G401 (cell line): ENCODE results near the gene POLR2F. TPM values are rescaled to one million over a fixed set of nuclear protein-coding genes. Genes with fewer than 3 reads are reported as not detected.
"Not testable (repeated sequence)": the region's sequence is repeated elsewhere in the genome, so short reads cannot be mapped to it uniquely, and the experiment has no call there.

Experiments used
- DNase-seq: peaks from one replicate; pipeline ENCODE4 v3.0.0-alpha.2; 2015; ENCODE audit warnings: low spot score
- in situ Hi-C: cut with HindIII; loops from 2 replicates; pipeline ENCODE4 v1.10.0; 2016; ENCODE audit warnings: low sequenced_read_pairs, mixed read lengths
- total RNA-seq: library from RNA; depleted of rRNA; stranded (reverse); fragments of >200 nt; shearing (Covaris generic); gene quantifications from 2 replicates; pipeline ENCODE4 v1.2.3, GENCODE V29; 2014

The POLR2F gene
- total RNA-seq, 1 experiment from 2014 or later: 225 TPM

DNA sequence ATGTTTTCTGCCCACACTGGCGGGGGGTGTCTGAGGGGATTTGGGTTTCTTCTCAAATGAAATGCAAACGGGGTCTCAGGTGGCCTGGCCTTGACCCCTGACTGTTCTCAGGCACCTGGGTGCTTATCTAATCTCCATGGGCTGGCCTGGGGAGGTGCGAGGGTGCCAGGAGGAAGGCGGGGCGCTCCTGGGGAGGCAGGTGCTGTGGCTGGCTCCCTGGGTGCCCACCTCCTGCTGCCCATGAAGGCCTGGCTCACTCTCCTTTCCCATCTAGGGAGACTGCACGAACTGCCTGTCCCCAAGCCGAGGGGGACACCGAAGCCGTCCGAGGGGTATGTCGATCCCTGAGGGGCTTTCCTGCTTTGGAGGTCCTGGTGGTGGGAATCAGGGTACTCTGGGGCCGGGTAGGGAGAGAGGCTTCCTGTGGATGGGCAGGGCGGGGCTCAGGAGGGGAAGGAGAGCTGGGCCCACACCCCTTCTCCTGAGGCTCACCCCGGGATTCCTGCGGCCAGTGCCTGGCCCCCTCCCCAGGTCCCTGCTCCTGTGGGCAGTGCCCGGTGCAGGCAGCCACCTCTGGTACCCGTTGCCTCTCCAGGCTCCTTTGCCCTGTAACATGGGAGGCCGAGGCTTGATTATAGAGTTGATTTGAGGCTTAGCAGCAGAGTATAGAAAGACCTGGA lies 29.0 kb upstream of the POLR2F start:
- in situ Hi-C loops: no loop called here
- no peak for DNase-seq

DNA sequence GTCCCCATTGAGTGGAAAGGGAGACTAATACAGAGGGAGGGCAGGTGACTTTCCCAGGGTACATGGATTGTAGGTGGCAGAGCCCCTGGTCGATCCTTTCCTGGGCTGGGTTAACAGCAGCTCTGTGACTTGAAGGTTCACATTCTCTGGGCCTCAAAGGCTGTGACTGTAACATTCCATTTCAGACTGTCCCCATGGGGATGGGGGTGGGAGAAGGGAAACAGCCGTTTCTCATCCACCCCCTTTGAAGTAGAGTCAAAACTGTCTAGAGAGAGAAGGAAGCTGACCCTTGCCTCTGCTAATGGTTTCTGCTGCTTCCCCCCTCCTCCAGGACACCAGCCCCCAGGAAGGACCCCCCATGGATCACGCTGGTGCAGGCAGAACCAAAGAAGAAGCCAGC lies 28.2 kb upstream of the POLR2F start:
- in situ Hi-C loops: no loop called here
- DNase-seq: no peak

DNA sequence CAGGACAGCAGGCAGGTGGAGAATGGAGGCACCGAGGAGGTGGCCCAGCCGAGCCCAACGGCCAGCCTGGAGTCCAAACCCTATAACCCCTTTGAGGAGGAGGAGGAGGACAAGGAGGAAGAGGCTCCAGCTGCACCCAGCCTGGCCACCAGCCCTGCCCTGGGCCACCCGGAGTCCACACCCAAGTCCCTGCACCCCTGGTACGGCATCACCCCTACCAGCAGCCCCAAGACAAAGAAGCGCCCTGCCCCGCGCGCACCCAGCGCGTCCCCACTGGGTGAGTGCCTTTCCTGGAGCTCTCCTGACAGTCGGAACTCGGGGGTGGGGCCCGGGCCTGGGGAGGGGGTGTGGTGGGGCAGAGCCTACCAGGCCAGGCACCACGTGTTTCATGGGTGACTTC lies 27.7 kb upstream of the POLR2F start:
- in situ Hi-C loops: no loop called here
- DNase-seq: no peak

DNA sequence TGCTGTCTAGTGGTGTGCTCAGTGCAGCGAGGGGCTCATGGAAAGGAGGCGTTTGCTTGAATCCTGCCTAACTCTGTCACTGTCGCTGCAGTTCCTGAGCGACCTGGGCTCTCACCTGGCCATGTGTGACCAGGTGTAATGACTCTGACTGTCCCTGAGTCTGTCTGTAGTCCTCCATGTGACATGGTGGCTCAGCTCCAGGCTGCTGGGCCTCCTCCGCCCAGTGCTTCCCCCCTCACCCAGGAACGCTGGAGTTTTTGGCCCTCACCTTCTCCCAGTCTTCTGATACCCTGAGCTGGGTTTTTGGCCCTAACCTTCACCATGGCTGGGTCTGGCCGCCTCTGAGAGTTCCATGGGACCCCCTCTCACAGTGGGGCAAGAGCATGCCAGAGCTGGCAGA lies 27.1 kb upstream of the POLR2F start:
- DNase-seq: no peak
- in situ Hi-C loops: no loop called here

DNA sequence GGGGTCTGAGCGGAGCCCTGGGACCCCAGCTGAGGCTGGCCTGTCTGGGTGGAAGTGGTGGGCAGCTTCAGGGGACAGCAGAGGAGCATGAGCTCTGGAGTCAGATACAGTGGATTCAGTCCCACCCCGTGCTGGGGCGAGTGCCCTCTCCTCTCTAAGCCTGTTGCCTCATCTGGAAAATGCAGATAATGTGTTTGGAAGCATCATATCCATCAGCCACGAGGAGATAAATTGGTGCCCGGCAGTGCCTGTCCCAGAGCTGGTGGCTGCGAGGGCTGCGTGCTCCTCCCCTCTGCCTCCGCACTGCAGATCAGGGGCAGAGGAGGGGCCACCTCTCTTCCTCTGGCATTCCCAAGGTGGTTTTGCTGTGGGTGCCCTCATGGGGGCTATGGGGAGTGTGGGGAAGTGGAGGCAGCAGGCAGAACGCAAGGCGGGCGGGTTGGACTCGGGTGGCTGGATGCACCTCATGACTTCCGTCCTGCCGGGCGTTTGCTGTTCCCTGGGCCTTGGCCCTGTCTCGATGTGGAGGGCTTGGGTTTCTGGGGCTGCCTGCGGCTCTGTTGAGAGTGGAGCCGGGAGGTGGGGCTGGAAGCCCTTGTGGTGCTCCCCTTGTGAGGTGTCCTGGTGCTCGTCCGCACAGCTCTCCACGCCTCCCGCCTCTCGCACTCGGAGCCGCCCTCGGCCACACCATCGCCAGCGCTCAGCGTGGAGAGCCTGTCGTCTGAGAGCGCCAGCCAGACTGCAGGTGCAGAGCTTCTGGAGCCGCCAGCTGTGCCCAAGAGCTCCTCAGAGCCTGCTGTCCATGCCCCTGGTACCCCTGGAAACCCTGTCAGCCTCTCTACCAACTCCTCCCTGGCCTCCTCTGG lies 26.5 kb upstream of the POLR2F start:
- no peak for DNase-seq
- in situ Hi-C loops: no loop called here

DNA sequence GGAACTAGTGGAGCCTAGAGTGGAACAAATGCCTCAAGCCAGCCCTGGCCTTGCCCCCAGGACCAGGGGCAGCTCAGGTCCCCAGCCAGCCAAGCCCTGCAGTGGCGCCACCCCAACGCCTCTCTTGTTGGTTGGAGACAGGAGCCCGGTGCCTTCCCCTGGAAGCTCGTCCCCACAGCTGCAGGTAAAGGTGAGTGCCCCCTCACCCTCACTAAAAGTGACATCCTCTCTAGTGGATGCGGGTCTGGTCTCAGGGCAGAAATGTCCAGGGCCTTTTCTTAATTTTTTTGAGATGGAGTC lies 25.9 kb upstream of the POLR2F start:
- DNase-seq: no peak
- in situ Hi-C loops: no loop called here

DNA sequence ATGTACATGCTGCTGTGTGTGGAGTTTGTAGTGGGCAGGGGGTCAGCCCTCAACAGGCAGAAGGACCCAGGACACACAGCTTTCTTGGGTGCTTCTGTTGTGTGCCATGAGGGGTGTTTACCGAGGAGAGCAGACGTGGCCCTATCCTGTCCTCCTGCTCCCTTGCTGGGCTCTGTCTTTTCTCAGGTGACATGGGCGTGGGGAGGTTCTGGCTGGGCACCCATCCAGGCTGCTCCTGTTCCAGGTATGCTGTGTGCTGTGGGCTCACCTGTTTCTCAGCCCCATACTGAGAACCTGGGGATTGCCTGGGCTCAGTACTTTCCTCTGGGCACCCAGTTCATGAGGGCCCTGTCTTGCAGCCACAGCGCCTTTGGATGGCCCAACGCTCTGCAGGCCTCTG lies 24.1 kb upstream of the POLR2F start:
- DNase-seq: no peak
- in situ Hi-C loops: no loop called here

DNA sequence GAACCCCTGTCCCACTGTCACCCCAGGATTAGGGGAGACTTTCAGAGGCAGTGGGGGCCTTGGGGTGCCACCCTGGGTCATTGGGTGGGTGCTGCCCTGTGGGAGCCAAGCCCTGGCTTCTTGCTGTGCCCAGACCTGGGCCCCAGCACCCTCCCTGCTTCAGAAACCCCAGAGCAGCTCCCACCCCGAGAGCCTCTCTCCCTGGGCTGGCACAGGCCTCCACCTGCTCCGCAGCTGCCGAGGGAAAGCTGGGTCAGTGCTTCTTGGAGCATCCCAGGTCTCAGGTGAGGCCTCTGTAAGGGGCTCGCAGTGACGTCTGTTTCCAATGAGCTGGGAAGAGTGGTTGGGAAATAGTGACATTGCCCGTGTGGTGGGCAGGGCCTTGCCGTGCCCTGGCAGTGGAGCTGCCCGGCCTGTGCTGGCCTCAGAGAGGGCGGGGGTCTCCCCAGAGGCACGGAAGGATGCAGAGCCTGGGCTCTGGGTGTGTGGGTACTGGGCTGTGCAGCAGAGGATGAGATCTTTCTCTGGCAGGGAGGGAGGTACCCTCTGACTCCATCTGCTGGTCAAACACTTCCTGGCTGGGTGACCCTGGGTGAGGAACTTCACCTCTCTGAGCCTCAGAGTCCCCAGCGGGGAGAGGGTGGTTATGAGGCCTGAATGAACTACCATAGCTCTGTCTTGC lies 23.1 kb upstream of the POLR2F start:
- peak; percentile 35 for DNase-seq
- in situ Hi-C loops: no loop called here

DNA sequence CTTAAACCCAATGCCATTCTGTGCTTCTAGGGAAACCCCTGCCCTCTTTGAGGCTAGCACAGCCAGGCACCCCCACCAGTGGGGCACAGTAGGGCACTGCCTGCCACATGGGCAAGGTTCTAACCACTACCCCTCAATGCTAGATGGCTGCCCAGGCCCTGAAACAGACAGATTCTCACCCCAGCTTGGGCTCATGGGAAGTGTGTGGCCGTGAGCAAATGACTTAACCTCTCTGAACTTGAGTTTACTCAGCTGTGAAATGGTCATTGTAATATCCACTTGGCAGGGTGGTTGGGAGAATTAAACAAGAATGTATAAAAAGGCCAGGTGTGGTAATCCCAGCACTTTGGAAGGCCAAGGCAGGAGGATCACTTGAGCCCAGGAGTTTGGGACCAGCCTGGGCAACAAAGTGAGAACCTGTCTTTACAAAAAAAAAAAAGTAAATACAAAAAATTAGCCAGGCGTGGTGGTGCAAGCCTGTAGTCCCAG lies 22.5 kb upstream of the POLR2F start:
- in situ Hi-C loops: no loop called here
- no peak for DNase-seq

DNA sequence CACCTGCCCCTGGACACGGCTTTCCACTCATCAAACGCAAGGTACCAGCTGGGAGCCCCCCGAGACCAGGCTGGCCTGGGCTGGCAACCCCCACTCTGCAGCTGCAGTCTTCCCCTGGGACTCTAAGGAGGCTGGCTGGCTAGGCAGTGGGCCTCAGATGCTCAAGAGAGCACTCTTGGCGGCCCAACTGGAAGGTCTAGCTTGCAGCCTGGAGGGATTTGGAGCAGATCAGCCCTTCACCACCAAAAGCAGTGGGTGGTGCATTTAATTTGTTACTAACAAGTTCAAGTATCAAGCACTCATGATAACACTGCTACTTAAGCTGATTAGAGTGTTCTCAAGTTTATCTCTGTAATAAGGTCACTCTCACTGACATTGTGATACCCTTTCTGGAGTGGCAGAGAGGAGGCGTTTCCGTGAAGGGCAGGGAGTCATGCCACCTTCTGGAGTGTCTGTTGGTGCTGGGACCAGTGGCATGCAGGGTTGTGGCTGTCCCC lies 21.6 kb upstream of the POLR2F start:
- in situ Hi-C loops: no loop called here
- DNase-seq: no peak

DNA sequence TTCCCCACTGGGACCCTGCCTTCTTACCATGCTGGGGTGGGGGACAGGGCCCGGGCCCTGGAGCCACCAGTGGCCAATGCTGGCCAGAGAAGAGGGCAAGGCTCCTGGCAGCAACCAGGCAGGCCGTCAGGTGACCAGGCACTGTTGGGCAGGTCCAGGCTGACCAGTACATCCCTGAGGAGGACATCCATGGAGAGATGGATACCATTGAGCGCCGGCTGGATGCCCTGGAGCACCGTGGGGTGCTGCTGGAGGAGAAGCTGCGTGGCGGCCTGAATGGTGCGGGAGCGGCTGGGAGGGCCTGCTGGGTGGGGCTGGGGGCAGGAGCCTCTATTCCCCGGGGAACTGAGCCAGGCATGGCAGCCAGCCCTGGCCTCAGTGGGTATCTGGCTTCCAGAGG lies 21.1 kb upstream of the POLR2F start:
- in situ Hi-C loops: no loop called here
- DNase-seq: no peak

DNA sequence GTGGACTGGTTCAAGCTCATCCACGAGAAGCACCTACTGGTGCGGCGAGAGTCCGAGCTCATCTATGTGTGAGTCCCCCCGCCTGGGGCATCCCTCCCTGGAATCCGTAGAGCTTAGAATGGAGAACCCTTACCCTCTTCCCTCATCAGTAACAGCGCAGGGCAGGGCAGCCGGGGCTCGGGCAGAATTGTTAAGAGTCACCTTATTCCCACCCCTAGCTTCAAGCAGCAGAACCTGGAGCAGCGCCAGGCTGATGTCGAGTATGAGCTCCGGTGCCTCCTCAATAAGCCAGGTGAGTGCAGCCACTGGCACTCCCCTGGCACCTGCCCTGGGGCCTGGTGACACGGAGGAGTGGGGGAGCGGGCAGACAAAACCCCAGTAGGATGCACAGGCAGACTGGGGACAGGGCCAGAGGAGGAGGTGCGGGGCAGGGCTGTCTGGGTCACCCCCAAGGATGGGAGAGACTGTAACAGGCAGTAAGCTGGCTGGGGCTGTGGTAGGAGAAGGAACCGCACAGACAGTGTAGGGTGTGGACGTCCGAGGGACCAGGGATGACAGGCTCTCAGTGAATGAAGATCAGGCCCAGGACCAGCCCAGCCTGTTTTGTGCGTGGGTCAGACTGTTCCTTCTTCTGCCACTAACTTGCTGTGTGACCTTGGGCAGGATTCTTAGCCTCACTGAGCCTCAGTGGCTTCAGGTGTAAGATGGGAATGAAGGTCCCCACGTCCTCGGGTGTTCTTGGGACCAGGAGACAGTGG lies 20.5 kb upstream of the POLR2F start:
- DNase-seq: peak; percentile 28
- in situ Hi-C loops: no loop called here

DNA sequence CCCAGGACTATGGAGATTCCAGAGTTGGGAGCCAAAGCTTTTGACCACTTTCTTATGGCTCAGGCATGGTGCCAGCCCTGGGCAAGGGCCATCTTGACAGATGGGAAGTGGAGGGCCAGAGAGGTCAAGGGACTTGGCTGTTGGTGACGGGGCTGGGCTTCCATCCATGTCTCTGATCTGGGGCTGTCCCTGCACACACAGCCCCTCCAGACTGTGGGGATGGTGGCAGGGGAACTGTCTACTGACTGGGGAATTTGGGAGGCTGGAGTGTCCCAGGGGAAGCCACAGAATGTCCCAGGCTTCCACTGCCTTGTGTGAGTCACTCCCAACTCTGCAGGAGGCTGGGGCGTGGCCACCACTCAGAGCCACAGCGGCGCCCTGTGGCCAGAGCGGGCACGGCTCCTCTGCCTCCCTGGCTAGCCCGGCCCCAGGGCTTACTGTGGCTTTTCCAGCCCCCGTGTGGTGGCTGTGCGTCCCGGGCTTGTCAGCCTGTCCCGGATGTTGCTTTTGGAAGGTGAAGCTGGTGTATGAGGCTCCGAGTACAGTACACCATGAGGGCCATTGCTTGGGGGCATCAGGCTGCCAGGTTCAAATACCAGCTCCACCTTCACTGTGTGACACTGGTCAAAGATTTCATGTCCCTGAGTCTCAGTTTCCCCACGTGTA lies 19.7 kb upstream of the POLR2F start:
- DNase-seq: peak; percentile 80
- in situ Hi-C loops: no loop called here

DNA sequence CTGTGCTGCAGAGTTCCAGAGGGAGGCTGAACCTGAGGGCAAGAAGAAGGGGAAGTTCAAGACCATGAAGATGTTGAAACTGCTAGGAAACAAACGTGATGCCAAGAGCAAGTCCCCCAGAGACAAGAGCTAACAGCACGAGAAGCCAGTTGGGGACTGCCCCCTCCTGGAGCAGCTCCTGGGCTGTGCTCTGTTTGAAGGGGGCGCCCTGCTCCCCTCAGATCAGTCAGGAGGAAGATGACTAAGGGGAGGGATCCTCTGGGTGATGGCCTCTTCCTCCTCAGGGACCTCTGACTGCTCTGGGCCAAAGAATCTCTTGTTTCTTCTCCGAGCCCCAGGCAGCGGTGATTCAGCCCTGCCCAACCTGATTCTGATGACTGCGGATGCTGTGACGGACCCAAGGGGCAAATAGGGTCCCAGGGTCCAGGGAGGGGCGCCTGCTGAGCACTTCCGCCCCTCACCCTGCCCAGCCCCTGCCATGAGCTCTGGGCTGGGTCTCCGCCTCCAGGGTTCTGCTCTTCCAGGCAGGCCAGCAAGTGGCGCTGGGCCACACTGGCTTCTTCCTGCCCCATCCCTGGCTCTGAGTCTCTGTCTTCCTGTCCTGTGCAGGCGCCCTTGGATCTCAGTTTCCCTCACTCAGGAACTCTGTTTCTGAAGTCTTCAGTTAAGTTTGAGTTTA lies 12.7 kb upstream of the POLR2F start:
- in situ Hi-C loops: no loop called here

DNA sequence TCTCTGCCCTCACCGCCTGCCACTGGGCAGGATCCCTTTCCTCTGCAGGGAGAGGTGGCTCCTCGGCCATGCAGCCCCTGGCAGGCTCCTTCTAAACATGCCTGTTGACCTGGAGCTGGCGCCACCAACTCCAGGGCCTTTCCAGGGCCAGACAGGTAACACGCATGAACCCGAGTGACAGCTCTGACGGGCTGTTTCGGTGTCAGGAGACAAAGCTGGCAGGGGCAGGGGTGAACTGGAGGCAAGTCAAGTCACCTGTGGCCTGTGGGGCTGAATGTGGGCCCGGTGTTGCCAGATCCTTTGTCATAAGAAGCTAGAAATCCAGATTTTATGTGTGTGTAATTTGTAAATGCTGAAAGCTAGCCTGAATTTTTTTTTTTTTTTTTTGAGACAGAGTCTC lies 11.4 kb upstream of the POLR2F start:
- DNase-seq: no peak
- in situ Hi-C loops: no loop called here

More for the DNA sequence above, 12.7 kb upstream of the POLR2F start:
- DNase-seq: no peak

DNA sequence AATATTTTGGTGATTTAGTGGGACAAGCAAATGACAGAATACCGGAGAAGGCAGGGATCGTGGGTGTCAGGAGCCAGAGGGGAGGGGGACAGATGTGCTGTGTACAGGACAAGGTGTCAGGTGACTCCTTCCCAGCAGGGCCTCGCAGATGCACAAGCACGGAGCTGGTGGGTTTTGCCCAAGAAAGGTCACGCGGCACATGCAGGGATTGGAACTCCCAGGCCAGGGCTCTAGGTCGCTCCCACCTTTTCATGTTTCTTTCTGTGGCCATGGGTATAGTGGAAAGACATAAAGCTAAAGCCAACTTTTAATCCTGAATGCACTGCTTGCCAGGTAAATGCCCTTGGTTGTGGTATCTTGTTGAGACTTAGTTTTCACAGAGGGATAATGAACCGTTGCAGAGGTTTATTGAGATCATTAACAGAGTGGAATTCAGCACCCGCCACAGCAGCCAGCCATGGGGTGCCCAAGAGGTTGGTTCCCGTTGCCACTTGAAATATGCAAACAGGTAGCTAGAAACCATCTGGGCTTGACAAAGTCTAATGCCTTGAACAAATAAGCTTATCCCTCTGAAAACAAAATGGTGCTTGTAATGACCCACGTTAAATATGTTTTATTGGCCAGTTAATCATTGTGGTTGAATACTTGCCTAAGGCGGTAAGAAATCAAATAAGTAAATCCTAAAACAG lies 10.2 kb upstream of the POLR2F start:
- in situ Hi-C loops: no loop called here
- DNase-seq: no peak

DNA sequence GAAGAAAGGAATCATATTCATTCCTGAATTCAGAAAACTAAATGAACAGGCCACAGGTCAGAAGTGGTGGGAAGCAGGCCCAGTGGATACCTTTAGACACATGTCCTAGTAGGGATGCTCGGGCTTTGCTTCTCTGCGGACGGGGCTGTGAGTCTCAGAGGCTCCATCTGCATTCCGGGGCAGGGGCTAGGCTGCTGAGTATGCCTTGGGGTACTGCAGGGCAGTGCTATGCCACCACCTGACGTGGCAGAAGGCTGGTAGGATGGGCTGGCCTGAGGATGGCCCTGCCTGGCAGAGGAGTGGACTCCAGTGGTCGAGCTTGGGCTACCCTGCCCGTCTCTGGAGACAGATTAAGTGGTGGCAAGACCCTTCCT lies 9.7 kb upstream of the POLR2F start:
- DNase-seq: no peak
- in situ Hi-C loops: no loop called here

DNA sequence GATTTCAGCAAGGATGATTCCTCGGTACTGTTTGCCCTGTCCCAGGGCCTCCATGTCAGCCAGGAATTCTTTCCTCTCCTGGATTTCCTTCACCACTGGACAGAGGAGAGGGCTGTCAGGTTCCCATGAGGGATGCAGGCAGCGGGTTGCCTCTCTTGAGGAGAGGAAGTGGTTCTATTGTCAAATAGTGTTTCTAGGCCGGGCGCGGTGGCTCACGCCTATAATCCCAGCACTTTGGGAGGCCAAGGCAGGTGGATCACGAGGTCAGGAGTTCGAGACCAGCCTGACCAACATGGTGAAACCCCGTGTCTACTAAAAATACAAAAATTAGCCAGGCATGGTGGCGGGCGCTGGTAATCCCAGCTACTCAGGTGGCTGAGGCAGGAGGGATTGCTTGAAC lies 9.1 kb upstream of the POLR2F start:
- in situ Hi-C loops, DNase-seq: not testable (repeated sequence)
